WERI-Rb-1 (cell line): ENCODE measurements around the gene OR2V2.

Experiments
- DNase-seq: peaks from one replicate; pipeline ENCODE4 v3.0.0-alpha.2; 2020
- H3K27ac ChIP-seq: fragments of 250-450 bp; sonication (Bioruptor Pico); 2 replicates; pipeline ENCODE4 v1.5.1; 2020; ENCODE audit warnings: mild to moderate bottlenecking, moderate library complexity
- H3K27me3 ChIP-seq: fragments of 250-450 bp; sonication (Bioruptor Pico); 2 replicates; pipeline ENCODE4 v1.5.1; 2021; ENCODE audit warnings: mild to moderate bottlenecking, low read depth, moderate library complexity; ENCODE audit not compliant: insufficient read depth, severe bottlenecking
- H3K36me3 ChIP-seq: fragments of 250-450 bp; sonication (Bioruptor Pico); 2 replicates; pipeline ENCODE4 v1.5.1; 2020; ENCODE audit warnings: mild to moderate bottlenecking, moderate library complexity
- H3K4me3 ChIP-seq: 2 replicates; pipeline ENCODE4 v1.5.1; 2011; ENCODE audit warnings: low read depth, mild to moderate bottlenecking, control low read depth, low read length
- H3K9me3 ChIP-seq: fragments of 250-450 bp; sonication (Bioruptor Pico); 2 replicates; pipeline ENCODE4 v1.5.1; 2021; ENCODE audit warnings: mild to moderate bottlenecking, moderate library complexity; ENCODE audit not compliant: severe bottlenecking
- CTCF ChIP-seq: IDR thresholded peaks from 2 replicates; pipeline ENCODE4 v1.5.1; 2011; ENCODE audit warnings: low read depth, mild to moderate bottlenecking, control low read depth, inconsistent platforms, low read length

OR2V2 gene

GRCh38 chr5:181195249-181195761 is 47.9 kb downstream of the OR2V2 start:
- Histone ChIP-seq H3K9me3 (no peaks in the 10 kb centered on the region), H3K27me3 (no peaks in the 10 kb centered on the region), H3K27ac (no peak overlapping the region), H3K36me3 (no peaks in the 10 kb centered on the region), H3K4me3 (no peak overlapping the region)
- no peak for DNase-seq
- no peak for TF ChIP-seq CTCF

- no peaks in the 10 kb centered on the region for H3K9me3 ChIP-seq
- TF ChIP-seq CTCF, result no peak
- DNase-seq, result no peak
- H3K27ac ChIP-seq, result no peak overlapping the region
- H3K36me3 ChIP-seq, result no peaks in the 10 kb centered on the region
- no peak overlapping the region for H3K4me3 ChIP-seq
- H3K27me3 ChIP-seq, result no peaks in the 10 kb centered on the region
Measured at GRCh38 chr5:181197326-181197951, 50.1 kb downstream of the OR2V2 start.

GRCh38 chr5:181198106-181198685 is 50.8 kb downstream of the OR2V2 start:
- Histone ChIP-seq H3K36me3 (no peaks in the 10 kb centered on the region), H3K27ac (no peak overlapping the region), H3K4me3 (no peak overlapping the region), H3K9me3 (no peaks in the 10 kb centered on the region), H3K27me3 (no peaks in the 10 kb centered on the region)
- DNase-seq, result no peak
- TF ChIP-seq CTCF, result no peak

- no peaks in the 10 kb centered on the region for H3K9me3 ChIP-seq
- peaks cover 7% of the 10 kb centered on the region for H3K27me3 ChIP-seq
- H3K27ac ChIP-seq, result no peak overlapping the region
- H3K36me3 ChIP-seq, result no peaks in the 10 kb centered on the region
- no peak overlapping the region for H3K4me3 ChIP-seq
- DNase-seq, result no peak
- no peak for TF ChIP-seq CTCF
Measured at GRCh38 chr5:181198905-181199519, 51.6 kb downstream of the OR2V2 start.

GRCh38 chr5:181199881-181200638 is 52.7 kb downstream of the OR2V2 start:
- no peaks in the 10 kb centered on the region for H3K9me3 ChIP-seq
- H3K27ac ChIP-seq, result no peak overlapping the region
- no peaks in the 10 kb centered on the region for H3K36me3 ChIP-seq
- H3K4me3 ChIP-seq, result no peak overlapping the region
- TF ChIP-seq CTCF, result no peak
- DNase-seq, result no peak
- H3K27me3 ChIP-seq, result peaks cover 9% of the 10 kb centered on the region
